GM10248 (cell line): ENCODE results near the gene FADS3.

Experiments
- CTCF ChIA-PET: fragments of 300-600 bp; sonication (Branson Sonifier 250); formaldehyde crosslinking; extraction: SDS; loops from one replicate; lab custom pipeline; 2021; ENCODE audit warnings: antibody characterized with exemption; lab: Yijun Ruan, JAX
- POLR2A ChIA-PET: fragments of 350-650 bp; sonication (Branson Sonifier 250); formaldehyde crosslinking; extraction: SDS; loops from one replicate; lab custom pipeline; 2020; ENCODE audit warnings: antibody characterized with exemption; lab: Yijun Ruan, JAX
- DNase-seq: peaks from one replicate; pipeline ENCODE4 v3.0.0; 2012; ENCODE audit errors: extremely low spot score
- TF ChIP-seq, protein P1 (sequence below): IDR thresholded peaks from 2 replicates; pipeline ENCODE4 v1.5.1; 2012; ENCODE audit warnings: mild to moderate bottlenecking, low read depth; ENCODE audit errors: extremely low read depth, missing control alignments, control extremely low read depth

Gene FADS3

GRCh38 chr11:61919705-61920631 is 28.6 kb upstream of the FADS3 start:
- TF ChIP-seq, protein P1, sequence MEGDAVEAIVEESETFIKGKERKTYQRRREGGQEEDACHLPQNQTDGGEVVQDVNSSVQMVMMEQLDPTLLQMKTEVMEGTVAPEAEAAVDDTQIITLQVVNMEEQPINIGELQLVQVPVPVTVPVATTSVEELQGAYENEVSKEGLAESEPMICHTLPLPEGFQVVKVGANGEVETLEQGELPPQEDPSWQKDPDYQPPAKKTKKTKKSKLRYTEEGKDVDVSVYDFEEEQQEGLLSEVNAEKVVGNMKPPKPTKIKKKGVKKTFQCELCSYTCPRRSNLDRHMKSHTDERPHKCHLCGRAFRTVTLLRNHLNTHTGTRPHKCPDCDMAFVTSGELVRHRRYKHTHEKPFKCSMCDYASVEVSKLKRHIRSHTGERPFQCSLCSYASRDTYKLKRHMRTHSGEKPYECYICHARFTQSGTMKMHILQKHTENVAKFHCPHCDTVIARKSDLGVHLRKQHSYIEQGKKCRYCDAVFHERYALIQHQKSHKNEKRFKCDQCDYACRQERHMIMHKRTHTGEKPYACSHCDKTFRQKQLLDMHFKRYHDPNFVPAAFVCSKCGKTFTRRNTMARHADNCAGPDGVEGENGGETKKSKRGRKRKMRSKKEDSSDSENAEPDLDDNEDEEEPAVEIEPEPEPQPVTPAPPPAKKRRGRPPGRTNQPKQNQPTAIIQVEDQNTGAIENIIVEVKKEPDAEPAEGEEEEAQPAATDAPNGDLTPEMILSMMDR = no peak
- POLR2A ChIA-PET = no interaction called here
- peak; percentile 9 for DNase-seq
- CTCF ChIA-PET = interaction anchor here (0.8 to 2.1 kb wide), 6 partner anchors 14 to 188 kb away, joined by 3 to 9 read pairs (median 4); no protein-coding TSS in a partner anchor

DNA sequence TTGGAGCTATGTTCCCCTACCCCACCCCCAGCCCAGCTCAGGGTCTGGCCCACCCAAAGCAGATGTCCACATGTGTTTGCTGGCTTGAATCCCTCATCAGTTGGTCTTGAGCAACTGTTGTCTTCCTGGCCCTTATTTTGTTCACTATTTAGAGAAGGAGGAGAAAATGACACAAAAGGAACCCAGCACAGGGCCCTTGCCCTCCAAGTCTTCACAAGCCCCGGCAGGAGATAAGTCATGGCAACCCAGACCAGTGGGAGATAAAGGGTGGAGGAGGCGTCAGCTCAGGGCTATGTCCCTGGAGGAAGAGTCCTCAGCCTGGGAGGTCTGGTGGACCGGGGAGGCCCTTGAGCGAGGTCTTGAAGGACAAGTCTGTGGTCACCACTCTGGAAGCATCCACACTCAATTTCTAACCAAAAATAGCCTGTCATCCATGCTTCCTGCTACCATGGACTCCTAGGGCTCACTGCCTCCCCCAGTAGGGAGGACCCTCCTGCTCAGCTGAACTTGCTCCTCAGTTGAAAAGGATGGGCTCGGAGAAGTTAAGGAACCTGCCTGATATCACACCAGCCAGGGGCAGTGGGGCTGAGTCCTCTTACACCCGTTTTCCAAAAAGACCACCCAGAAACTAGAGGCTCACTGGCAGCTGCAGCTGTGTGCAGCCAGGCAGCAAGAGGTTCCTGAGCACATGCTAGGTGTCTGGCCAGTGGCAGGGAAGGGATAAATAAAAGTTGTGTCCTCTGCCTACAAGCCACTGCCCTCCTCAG is 27.8 kb upstream of the FADS3 start:
- POLR2A ChIA-PET = no interaction called here
- CTCF ChIA-PET = interaction anchor here (1.2 to 2.1 kb wide), 4 partner anchors 15 to 163 kb away, joined by 3 to 9 read pairs (median 7); no protein-coding TSS in a partner anchor
- TF ChIP-seq, protein P1 = no peak
- DNase-seq = no peak

- TF ChIP-seq, protein P1 = no peak
- ChIA-PET POLR2A (no interaction called here), CTCF (interaction anchor here (1.2 to 3.9 kb wide), 4 partner anchors 16 to 164 kb away, joined by 3 to 26 read pairs (median 8); no protein-coding TSS in a partner anchor)
- no peak for DNase-seq
Measured at GRCh38 chr11:61918251-61918937, 27.0 kb upstream of the FADS3 start.

DNA sequence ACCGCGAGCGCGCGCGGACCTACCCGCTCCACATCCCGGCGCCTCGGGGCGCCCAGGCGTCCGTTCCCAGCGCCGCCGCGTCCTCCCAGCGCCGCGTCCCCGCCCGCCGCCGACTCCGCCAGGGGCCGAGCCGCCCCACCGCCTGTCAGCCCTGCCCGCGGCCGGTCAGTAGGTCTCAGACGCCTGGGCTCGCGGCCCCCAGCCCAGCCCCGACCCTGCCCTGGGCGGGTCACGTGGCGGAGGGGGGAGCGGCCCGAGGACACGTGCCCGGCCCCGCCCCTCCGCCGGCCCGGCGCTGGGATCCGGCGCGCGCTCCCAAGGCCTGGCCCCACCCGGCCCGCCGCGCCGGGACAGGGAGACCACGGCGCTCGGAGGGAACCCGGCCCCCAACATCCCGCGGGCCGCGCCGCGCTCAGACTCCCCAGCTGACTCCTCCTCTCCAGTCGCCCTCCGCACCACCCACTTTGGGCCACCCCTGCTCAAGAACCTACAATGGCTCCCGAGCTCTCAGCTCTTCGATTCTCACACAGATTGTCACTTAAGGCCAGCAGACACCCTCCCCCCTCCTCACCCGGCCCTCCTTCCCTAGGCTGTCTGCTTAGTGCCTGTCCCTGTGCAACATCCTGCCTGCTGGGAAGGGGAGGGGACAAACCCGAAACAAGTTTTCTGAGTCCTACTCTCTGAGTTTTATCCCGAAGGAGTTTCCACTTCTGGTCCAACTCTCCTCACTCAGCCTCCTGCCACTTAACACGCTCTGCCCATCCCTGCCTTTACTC is 26.2 kb upstream of the FADS3 start, which contains the start of gene RAB3IL1:
TSS of gene RAB3IL1 (minus strand) at position 233 of the 776 bp plus-strand sequence. CDS start at position 34, 199 bp downstream.
- ChIA-PET POLR2A (no interaction called here), CTCF (interaction anchor here (1.3 to 3.9 kb wide), 2 partner anchors 19 to 164 kb away, joined by 3 to 26 read pairs; no protein-coding TSS in a partner anchor)

GRCh38 chr11:61916737-61917333 is 25.5 kb upstream of the FADS3 start:
- ChIA-PET POLR2A (no interaction called here), CTCF (interaction anchor here (1.3 to 3.9 kb wide), 2 partner anchors 18 to 165 kb away, joined by 3 to 26 read pairs; no protein-coding TSS in a partner anchor)
- no peak for DNase-seq

More for the DNA sequence above, 26.2 kb upstream of the FADS3 start, which contains the start of gene RAB3IL1:
- no peak for DNase-seq
- TF ChIP-seq, protein P1 = no peak

More at GRCh38 chr11:61916737-61917333, 25.5 kb upstream of the FADS3 start:
- TF ChIP-seq, protein P1 = no peak
